Panc1 (cell line): ENCODE results near the gene HGD. TPM values are rescaled to one million over a fixed set of nuclear protein-coding genes. Genes with fewer than 3 reads are reported as not detected.
"Not testable (repeated sequence)": the region's sequence is repeated elsewhere in the genome, so short reads cannot be mapped to it uniquely, and the experiment has no call there.

Source experiments
- ATAC-seq: fragments of 200-7000 bp; cut with Tn5 transposase; 2 replicates; pipeline ENCODE4 v1.9.1; 2020; ENCODE audit warnings: mild to moderate bottlenecking, moderate library complexity
- BruUV-seq: library from RNA; stranded (reverse); fragments of 400-500 nt; replicated peaks from 2 replicates; lab custom pipeline; 2021; lab: Mats Ljungman, UMichigan
- CTCF ChIA-PET: fragments of 300-600 bp; sonication (Branson Sonifier 250); formaldehyde crosslinking; loops from one replicate; lab custom pipeline; 2022; ENCODE audit warnings: antibody characterized with exemption; lab: Charles Lee
- POLR2A ChIA-PET: fragments of 300-600 bp; sonication (Branson Sonifier 250); formaldehyde crosslinking; loops from one replicate; lab custom pipeline; 2022; ENCODE audit warnings: antibody characterized with exemption; lab: Charles Lee
- DNase-seq: peaks from one replicate; pipeline ENCODE4 v3.0.0-alpha.2; 2010; ENCODE audit warnings: low read depth, low spot score
- H3K27ac ChIP-seq: 2 replicates; pipeline ENCODE4 v1.5.1; 2011; ENCODE audit warnings: mild to moderate bottlenecking, low read length, inconsistent platforms
- H3K27me3 ChIP-seq: fragments of 200-500 bp; sonication (Bioruptor generic); 2 replicates; pipeline ENCODE4 v1.6.0; 2014; ENCODE audit warnings: low read length, inconsistent platforms; ENCODE audit not compliant: control insufficient read depth, insufficient read depth
- H3K36me3 ChIP-seq: fragments of 200-500 bp; sonication (Bioruptor generic); 2 replicates; pipeline ENCODE4 v1.5.1; 2014; ENCODE audit warnings: inconsistent platforms, mild to moderate bottlenecking, low read length, moderate library complexity; ENCODE audit not compliant: control insufficient read depth, insufficient read depth
- H3K4me1 ChIP-seq: 2 replicates; pipeline ENCODE4 v1.5.1; 2011; ENCODE audit warnings: inconsistent platforms, mild to moderate bottlenecking, low read length, moderate library complexity; ENCODE audit not compliant: control insufficient read depth, insufficient read depth
- H3K4me3 ChIP-seq, 2 experiments: 2 replicates each; pipeline ENCODE4 v1.5.1; 2011 to 2012; ENCODE audit warnings: low read depth in 2 of 2, low read length in 2 of 2, mild to moderate bottlenecking in 2 of 2, inconsistent platforms in 1 of 2, moderate library complexity in 1 of 2
- H3K9me3 ChIP-seq: fragments of 200-500 bp; sonication (Bioruptor generic); 2 replicates; pipeline ENCODE4 v1.5.1; 2014; ENCODE audit warnings: low read depth, mild to moderate bottlenecking, inconsistent platforms, low read length, moderate library complexity; ENCODE audit not compliant: control insufficient read depth, insufficient read depth
- POLR2AphosphoS5 ChIP-seq: IDR thresholded peaks from 2 replicates; pipeline ENCODE4 v1.6.1; 2012; ENCODE audit warnings: mild to moderate bottlenecking, low read depth, low read length, moderate library complexity
- REST ChIP-seq, 2 experiments: IDR thresholded peaks; 2 replicates each; pipeline ENCODE4 v1.6.1; 2011 to 2012; ENCODE audit warnings: low read depth in 2 of 2, control low read depth in 1 of 2, low read length in 1 of 2, mild to moderate bottlenecking in 1 of 2, moderate library complexity in 1 of 2; ENCODE audit not compliant: insufficient read depth in 1 of 2
- SIN3A ChIP-seq: IDR thresholded peaks from 2 replicates; pipeline ENCODE4 v1.6.1; 2012; ENCODE audit warnings: low read depth, mild to moderate bottlenecking, low read length, moderate library complexity, borderline replicate concordance; ENCODE audit not compliant: insufficient read depth
- TCF7L2 ChIP-seq: IDR thresholded peaks from 2 replicates; pipeline ENCODE4 v1.6.1; 2011; ENCODE audit warnings: mild to moderate bottlenecking, low read depth, low read length, inconsistent platforms
- in situ Hi-C: cut with HindIII; loops from 2 replicates; pipeline ENCODE4 v1.10.0; 2016; ENCODE audit warnings: low sequenced_read_pairs, low pct_unique_long_range_greater_than_20kb
- intact Hi-C: fragments of 100-400 bp; cut with micrococcal nuclease; formaldehyde crosslinking; loops from one replicate; pipeline ENCODE4 v1.10.0; 2022; ENCODE audit not compliant: unreplicated experiment
- total RNA-seq: library from RNA; stranded (reverse); gene quantifications from one replicate; pipeline ENCODE4 v1.2.1, GENCODE V29; 2021; ENCODE audit not compliant: unreplicated experiment
- TF ChIP-seq, protein P1 (sequence below): fragments of 450-650 bp; IDR thresholded peaks from 2 replicates; pipeline ENCODE4 v1.5.1; 2017; ENCODE audit warnings: mild to moderate bottlenecking

Gene HGD
- total RNA-seq, 1 experiment from 2014 or later, result 0.59 TPM

- ChIA-PET CTCF (interaction anchor here (0.7 kb wide), 1 partner anchor 77 kb away, joined by 4 read pairs; no protein-coding TSS in a partner anchor), POLR2A (no interaction called here)
- in situ Hi-C loops (no loop called here), intact Hi-C loops (no loop called here)
- Histone ChIP-seq H3K36me3 (no peaks in the 10 kb centered on the region), H3K4me3 (no peak overlapping the region), H3K27me3 (no peaks in the 10 kb centered on the region), H3K4me1 (no peaks in the 10 kb centered on the region), H3K27ac (no peak overlapping the region), H3K9me3 (no peaks in the 10 kb centered on the region)
- no peak for ATAC-seq
- BruUV-seq, result no TSS peak
- no peak for TF ChIP-seq SIN3A
- TF ChIP-seq, protein P1, sequence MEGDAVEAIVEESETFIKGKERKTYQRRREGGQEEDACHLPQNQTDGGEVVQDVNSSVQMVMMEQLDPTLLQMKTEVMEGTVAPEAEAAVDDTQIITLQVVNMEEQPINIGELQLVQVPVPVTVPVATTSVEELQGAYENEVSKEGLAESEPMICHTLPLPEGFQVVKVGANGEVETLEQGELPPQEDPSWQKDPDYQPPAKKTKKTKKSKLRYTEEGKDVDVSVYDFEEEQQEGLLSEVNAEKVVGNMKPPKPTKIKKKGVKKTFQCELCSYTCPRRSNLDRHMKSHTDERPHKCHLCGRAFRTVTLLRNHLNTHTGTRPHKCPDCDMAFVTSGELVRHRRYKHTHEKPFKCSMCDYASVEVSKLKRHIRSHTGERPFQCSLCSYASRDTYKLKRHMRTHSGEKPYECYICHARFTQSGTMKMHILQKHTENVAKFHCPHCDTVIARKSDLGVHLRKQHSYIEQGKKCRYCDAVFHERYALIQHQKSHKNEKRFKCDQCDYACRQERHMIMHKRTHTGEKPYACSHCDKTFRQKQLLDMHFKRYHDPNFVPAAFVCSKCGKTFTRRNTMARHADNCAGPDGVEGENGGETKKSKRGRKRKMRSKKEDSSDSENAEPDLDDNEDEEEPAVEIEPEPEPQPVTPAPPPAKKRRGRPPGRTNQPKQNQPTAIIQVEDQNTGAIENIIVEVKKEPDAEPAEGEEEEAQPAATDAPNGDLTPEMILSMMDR, result peak; percentile 62
- peak; percentile 57 for DNase-seq
Observed at GRCh38 chr3:120622870-120623726, 58.9 kb downstream of the HGD start.

DNA sequence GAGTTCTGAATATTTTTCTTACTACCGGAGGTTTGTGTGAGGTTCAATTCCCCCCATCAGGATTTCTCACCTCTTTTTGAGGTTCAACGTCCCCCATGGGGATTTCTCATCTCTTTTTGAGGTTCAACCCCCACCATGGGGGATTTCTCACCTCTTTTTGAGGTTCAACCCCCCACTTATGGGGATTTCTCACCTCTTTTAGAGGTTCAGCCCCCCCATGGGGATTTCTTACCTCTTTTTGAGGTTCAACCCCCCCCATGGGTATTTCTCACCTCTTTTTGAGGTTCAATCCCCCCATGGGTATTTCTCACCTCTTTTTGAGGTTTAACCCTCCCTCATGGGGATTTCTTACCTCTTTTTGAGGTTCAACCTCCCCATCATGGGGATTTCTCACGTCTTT, 59.6 kb downstream of the HGD start:
- Histone ChIP-seq H3K27me3 (no peaks in the 10 kb centered on the region), H3K27ac (no peak overlapping the region), H3K4me1 (no peaks in the 10 kb centered on the region), H3K4me3 (no peak overlapping the region), H3K9me3 (no peaks in the 10 kb centered on the region), H3K36me3 (no peaks in the 10 kb centered on the region)
- no peak for DNase-seq
- ATAC-seq, result no peak
- intact Hi-C loops (no loop called here), in situ Hi-C loops (no loop called here)
- BruUV-seq, result no TSS peak
- CTCF ChIA-PET, result interaction anchor here (0.7 kb wide), 1 partner anchor 77 kb away, joined by 4 read pairs; no protein-coding TSS in a partner anchor
- POLR2A ChIA-PET, result no interaction called here
- no peak for TF ChIP-seq POLR2AphosphoS5
- TF ChIP-seq, protein P1, result no peak
- no peak for TF ChIP-seq TCF7L2
- no peak for TF ChIP-seq REST (IDR thresholded peaks at IDR 0.05; ENCODE audit: insufficient read depth in 1 of 2, low read depth in 2 of 2, low read length in 1 of 2)
- no peak for TF ChIP-seq SIN3A

GRCh38 chr3:120616745-120617144, 65.3 kb downstream of the HGD start:
- DNase-seq, in situ Hi-C loops, H3K4me3 ChIP-seq, POLR2A ChIA-PET, H3K4me1 ChIP-seq, H3K9me3 ChIP-seq, H3K36me3 ChIP-seq, ATAC-seq, CTCF ChIA-PET, intact Hi-C loops, H3K27me3 ChIP-seq, H3K27ac ChIP-seq, BruUV-seq: not testable (repeated sequence)
